Spleen (tissue), 7 donors: Measurements from ENCODE around the gene NRAP.

Experiments
- POLR2AphosphoS5 ChIP-seq, 3 donors: sonication (generic); formaldehyde crosslinking; IDR thresholded peaks; one replicate each; pipeline ENCODE4 v1.5.1; 2017; ENCODE audit warnings: antibody characterized with exemption in 3 of 3
- TF ChIP-seq, protein P1 (sequence below), 11 experiments: fragments of 200-600 bp in 7 of 11; fragments of 450-650 bp in 4 of 11; sonication (generic) in 4 of 11; IDR thresholded peaks in 8 of 11; conservative IDR thresholded peaks in 3 of 11; 1 replicate in 7 of 11; 2 replicates in 4 of 11; pipeline versions ENCODE4 v1.4.0 to v1.8.0; 2016 to 2021; ENCODE audit warnings: antibody characterized with exemption in 11 of 11, inconsistent platforms in 4 of 11, mild to moderate bottlenecking in 1 of 11
- donor health status: DM: no; HTN: no; CAD: no; lungs with moderate emphysema.
- donor health status: DM: no; HTN: no; CAD: no.
- donor health status: DM: no; HTN: no; CAD: no.

DNA sequence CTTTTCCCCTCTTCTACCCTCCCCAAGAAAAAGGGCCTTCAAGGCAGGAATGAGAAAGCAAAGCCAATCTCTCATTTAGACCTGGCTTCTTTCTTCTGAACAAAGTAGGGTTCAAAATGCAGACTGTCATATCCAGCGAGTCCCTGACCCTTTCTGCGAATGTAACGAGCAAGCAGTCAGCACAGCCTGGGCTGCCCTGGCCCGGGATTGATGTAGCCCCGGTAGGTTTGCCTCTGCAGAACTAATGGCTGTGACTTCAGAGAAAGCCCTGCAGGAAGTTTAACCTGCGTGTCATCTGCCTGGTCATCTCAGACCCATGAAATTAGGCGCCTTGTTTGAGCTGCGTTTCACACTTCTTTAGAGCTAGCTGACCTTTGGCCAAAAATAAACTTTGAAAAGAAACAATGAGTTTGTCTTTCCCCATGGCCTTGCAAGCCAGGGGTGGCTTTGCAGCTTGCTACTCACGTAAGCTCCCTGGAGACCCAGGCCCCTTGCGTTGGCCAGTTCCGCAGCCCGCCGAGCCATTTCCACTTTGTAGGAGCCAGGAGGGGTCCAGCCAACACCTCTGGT is 74.6 kb downstream of the NRAP start:
- no peak for TF ChIP-seq POLR2AphosphoS5 (IDR thresholded peaks at IDR 0.05)
- TF ChIP-seq, protein P1, sequence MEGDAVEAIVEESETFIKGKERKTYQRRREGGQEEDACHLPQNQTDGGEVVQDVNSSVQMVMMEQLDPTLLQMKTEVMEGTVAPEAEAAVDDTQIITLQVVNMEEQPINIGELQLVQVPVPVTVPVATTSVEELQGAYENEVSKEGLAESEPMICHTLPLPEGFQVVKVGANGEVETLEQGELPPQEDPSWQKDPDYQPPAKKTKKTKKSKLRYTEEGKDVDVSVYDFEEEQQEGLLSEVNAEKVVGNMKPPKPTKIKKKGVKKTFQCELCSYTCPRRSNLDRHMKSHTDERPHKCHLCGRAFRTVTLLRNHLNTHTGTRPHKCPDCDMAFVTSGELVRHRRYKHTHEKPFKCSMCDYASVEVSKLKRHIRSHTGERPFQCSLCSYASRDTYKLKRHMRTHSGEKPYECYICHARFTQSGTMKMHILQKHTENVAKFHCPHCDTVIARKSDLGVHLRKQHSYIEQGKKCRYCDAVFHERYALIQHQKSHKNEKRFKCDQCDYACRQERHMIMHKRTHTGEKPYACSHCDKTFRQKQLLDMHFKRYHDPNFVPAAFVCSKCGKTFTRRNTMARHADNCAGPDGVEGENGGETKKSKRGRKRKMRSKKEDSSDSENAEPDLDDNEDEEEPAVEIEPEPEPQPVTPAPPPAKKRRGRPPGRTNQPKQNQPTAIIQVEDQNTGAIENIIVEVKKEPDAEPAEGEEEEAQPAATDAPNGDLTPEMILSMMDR (IDR thresholded peaks at IDR 0.05 in 8 of 11, conservative IDR thresholded peaks at IDR 0.05 in 3 of 11) = no peak
